Measurements from ENCODE around the gene DIPK1B.

DNA sequence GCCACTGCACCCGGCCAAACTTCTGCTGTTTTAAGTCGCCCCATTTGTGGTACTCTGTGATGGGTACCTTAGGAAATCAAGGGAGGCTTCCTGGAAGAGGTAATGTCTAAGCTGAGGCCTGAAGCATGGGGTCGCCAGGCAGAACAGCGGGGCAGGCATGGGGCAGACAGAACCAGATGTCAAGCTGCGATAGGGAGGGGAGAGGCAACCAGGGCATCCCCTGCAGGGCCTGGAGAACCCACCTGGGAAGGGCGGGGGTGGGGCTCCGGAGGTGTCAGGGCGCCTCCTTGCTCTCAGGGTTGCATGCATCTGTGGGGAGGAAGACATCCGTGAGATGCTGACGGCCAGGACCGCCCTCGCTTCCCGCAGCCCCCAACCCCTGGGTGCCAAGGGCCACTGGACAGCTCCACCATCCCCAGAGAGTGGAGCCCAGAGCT, 49.2 kb downstream of the DIPK1B start:
- TF ChIP-seq EZH2 (IDR thresholded peaks at IDR 0.05; ENCODE audit: insufficient read depth, low read length), result no peak
- TF ChIP-seq, protein P1, sequence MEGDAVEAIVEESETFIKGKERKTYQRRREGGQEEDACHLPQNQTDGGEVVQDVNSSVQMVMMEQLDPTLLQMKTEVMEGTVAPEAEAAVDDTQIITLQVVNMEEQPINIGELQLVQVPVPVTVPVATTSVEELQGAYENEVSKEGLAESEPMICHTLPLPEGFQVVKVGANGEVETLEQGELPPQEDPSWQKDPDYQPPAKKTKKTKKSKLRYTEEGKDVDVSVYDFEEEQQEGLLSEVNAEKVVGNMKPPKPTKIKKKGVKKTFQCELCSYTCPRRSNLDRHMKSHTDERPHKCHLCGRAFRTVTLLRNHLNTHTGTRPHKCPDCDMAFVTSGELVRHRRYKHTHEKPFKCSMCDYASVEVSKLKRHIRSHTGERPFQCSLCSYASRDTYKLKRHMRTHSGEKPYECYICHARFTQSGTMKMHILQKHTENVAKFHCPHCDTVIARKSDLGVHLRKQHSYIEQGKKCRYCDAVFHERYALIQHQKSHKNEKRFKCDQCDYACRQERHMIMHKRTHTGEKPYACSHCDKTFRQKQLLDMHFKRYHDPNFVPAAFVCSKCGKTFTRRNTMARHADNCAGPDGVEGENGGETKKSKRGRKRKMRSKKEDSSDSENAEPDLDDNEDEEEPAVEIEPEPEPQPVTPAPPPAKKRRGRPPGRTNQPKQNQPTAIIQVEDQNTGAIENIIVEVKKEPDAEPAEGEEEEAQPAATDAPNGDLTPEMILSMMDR (IDR thresholded peaks at IDR 0.05; ENCODE audit: insufficient read depth, low read depth, low read length), result no peak

Data from astrocyte (in vitro differentiated cells and primary cell).